Astrocyte (in vitro differentiated cells and primary cell): ENCODE measurements around the gene NIFK.

Experiments used
- EZH2 ChIP-seq: IDR thresholded peaks from 2 replicates; pipeline ENCODE4 v1.6.1; 2012; ENCODE audit warnings: mild to moderate bottlenecking, low read length, inconsistent platforms; ENCODE audit not compliant: insufficient read depth
- TF ChIP-seq, protein P1 (sequence below): IDR thresholded peaks from 2 replicates; pipeline ENCODE4 v1.5.1; 2011; ENCODE audit warnings: low read depth, mild to moderate bottlenecking, inconsistent platforms, low read length, moderate library complexity; ENCODE audit not compliant: insufficient read depth

DNA sequence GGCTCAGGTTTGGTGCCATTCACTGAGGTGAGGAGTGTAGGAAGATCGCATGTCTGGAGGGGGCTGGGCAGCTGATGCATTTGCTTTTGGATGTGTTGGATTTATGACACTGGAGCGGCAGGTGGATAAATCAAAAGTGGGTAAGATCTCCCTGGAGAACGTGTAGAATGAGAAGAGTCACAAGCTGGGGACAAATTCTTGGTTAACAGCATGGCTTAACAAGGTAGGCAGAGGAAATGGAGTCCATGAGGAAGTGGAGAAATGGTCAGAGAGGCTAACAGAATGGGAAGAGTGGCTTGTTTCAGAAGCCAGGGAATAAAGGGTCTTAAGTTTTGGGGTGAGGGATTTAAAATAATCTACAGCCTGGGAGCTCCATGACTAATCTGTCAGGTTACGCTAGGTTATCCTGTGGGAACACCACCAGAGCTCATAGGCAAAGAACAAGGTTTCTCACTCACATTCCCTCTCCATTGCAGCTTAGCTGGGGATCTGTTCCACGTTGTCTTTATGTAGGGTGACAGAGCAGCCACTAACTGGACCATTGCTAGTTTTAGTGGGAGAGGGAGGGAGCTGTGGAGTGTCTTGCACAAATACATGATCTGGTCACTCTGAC lies 31.6 kb upstream of the NIFK start:
- TF ChIP-seq, protein P1, sequence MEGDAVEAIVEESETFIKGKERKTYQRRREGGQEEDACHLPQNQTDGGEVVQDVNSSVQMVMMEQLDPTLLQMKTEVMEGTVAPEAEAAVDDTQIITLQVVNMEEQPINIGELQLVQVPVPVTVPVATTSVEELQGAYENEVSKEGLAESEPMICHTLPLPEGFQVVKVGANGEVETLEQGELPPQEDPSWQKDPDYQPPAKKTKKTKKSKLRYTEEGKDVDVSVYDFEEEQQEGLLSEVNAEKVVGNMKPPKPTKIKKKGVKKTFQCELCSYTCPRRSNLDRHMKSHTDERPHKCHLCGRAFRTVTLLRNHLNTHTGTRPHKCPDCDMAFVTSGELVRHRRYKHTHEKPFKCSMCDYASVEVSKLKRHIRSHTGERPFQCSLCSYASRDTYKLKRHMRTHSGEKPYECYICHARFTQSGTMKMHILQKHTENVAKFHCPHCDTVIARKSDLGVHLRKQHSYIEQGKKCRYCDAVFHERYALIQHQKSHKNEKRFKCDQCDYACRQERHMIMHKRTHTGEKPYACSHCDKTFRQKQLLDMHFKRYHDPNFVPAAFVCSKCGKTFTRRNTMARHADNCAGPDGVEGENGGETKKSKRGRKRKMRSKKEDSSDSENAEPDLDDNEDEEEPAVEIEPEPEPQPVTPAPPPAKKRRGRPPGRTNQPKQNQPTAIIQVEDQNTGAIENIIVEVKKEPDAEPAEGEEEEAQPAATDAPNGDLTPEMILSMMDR, result no peak
- no peak for TF ChIP-seq EZH2
